Peyer's patch (tissue), 4 donors: ENCODE data around the gene FAM117B. TPM values are rescaled to one million over a fixed set of nuclear protein-coding genes. Genes with fewer than 3 reads are reported as not detected.
"Not testable (repeated sequence)": the region's sequence is repeated elsewhere in the genome, so short reads cannot be mapped to it uniquely, and the experiment has no call there.

Experiments used
- DNase-seq, 3 donors: peaks; one replicate each; pipeline ENCODE4 v3.0.0-alpha.2; 2017 to 2019
- H3K27ac ChIP-seq, 4 donors: fragments of 200-600 bp; sonication (generic); one replicate each; pipeline ENCODE4 v1.5.1; 2016 to 2019
- H3K27me3 ChIP-seq, 2 donors: fragments of 200-600 bp; sonication (generic); one replicate each; pipeline ENCODE4 v1.5.1; 2019
- H3K36me3 ChIP-seq, 3 donors: fragments of 200-600 bp; sonication (generic); one replicate each; pipeline ENCODE4 v1.5.1; 2016 to 2019
- H3K4me1 ChIP-seq, 4 donors: fragments of 200-600 bp; sonication (generic); one replicate each; pipeline ENCODE4 v1.5.1; 2016 to 2019
- H3K4me3 ChIP-seq, 4 donors: fragments of 200-600 bp; sonication (generic); 1 replicate in 3 of 4; 2 replicates in 1 of 4; pipeline ENCODE4 v1.5.1; 2016 to 2019; ENCODE audit warnings: mild to moderate bottlenecking in 1 of 4
- H3K9me3 ChIP-seq, 4 donors: fragments of 200-600 bp; sonication (generic); one replicate each; pipeline ENCODE4 v1.5.1; 2016 to 2019; ENCODE audit warnings: mild to moderate bottlenecking in 1 of 4
- POLR2A ChIP-seq, 2 donors: fragments of 450-650 bp; IDR thresholded peaks; one replicate each; pipeline ENCODE4 v1.5.1; 2017; ENCODE audit warnings: antibody characterized with exemption in 2 of 2, mild to moderate bottlenecking in 2 of 2, moderate library complexity in 2 of 2
- total RNA-seq, 4 donors: library from RNA; depleted of rRNA; stranded (reverse); fragments of >200 nt; gene quantifications; one replicate each; pipeline ENCODE4 v1.1.0, GENCODE V29; 2016
- TF ChIP-seq, protein P1 (sequence below), 6 experiments: fragments of 450-650 bp in 4 of 6; fragments of 200-600 bp in 2 of 6; sonication (generic) in 1 of 6; IDR thresholded peaks; one replicate each; pipeline ENCODE4 v1.5.1; 2017 to 2019; ENCODE audit warnings: antibody characterized with exemption in 6 of 6, mild to moderate bottlenecking in 3 of 6, moderate library complexity in 1 of 6

The FAM117B gene
- total RNA-seq, 4 donors from 2014 or later, result 10.5 to 37.1 (median 21.0) TPM

DNA sequence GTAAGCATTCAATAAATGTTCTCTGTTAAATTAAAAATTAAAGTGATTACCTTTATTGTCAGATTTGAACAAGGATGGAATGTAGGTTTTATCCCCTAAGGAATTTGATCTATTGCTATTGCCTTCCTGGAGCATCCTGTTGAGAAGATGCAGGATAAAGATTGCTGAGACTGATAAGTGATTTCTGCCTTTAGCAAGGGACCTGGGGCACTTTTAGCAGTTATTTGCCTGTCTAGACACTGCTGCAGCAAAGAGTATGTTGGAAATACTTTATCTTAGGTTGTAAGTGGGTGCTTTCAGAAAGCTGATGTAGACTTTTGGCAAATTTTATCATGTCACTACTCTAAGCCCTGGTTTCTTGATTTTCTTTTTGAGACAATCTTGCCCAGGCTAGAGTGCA lies 69.5 kb downstream of the FAM117B start:
- Histone ChIP-seq H3K4me1 (no peaks in the 10 kb centered on the region), H3K36me3 (no peaks in the 10 kb centered on the region), H3K27me3 (no peaks in the 10 kb centered on the region), H3K27ac (no peak overlapping the region), H3K4me3 (no peak overlapping the region), H3K9me3 (no peaks in the 10 kb centered on the region)
- no peak for DNase-seq
- TF ChIP-seq, protein P1, sequence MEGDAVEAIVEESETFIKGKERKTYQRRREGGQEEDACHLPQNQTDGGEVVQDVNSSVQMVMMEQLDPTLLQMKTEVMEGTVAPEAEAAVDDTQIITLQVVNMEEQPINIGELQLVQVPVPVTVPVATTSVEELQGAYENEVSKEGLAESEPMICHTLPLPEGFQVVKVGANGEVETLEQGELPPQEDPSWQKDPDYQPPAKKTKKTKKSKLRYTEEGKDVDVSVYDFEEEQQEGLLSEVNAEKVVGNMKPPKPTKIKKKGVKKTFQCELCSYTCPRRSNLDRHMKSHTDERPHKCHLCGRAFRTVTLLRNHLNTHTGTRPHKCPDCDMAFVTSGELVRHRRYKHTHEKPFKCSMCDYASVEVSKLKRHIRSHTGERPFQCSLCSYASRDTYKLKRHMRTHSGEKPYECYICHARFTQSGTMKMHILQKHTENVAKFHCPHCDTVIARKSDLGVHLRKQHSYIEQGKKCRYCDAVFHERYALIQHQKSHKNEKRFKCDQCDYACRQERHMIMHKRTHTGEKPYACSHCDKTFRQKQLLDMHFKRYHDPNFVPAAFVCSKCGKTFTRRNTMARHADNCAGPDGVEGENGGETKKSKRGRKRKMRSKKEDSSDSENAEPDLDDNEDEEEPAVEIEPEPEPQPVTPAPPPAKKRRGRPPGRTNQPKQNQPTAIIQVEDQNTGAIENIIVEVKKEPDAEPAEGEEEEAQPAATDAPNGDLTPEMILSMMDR (IDR thresholded peaks at IDR 0.05), result no peak
- TF ChIP-seq POLR2A (IDR thresholded peaks at IDR 0.05), result no peak

DNA sequence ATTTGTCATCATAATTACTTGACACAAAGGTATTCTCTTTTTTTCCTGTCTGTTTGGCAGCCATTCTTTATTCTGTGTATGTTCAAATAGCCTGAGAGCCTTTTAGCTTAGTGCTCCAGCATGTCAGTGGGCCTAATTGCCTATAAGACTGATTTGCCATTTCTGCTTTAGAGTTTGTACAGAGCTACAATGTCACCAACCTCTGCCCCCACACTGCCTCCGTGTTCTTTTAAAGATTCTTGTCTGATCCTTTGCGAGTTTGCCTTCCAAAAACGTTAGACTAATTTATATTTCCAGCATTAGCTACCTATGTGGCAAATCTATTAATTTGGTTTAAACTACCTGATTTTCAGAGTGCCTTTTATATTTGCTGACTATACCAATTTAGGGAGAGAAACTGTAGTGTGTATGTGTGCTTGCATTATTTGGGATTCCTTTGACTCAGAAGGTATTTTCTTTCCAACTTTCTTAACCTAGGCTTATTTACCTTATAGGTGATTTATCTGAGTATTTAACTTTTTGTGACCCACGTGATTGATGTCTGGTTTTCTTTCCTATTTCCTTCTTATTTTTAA lies 70.8 kb downstream of the FAM117B start:
- H3K4me1 ChIP-seq, result no peaks in the 10 kb centered on the region
- no peak overlapping the region for H3K27ac ChIP-seq
- no peak overlapping the region for H3K4me3 ChIP-seq
- H3K27me3 ChIP-seq, result no peaks in the 10 kb centered on the region
- DNase-seq, result no peak
- no peaks in the 10 kb centered on the region for H3K9me3 ChIP-seq
- no peak for TF ChIP-seq POLR2A (IDR thresholded peaks at IDR 0.05)
- TF ChIP-seq, protein P1 (IDR thresholded peaks at IDR 0.05), result no peak
- H3K36me3 ChIP-seq, result no peaks in the 10 kb centered on the region

DNA sequence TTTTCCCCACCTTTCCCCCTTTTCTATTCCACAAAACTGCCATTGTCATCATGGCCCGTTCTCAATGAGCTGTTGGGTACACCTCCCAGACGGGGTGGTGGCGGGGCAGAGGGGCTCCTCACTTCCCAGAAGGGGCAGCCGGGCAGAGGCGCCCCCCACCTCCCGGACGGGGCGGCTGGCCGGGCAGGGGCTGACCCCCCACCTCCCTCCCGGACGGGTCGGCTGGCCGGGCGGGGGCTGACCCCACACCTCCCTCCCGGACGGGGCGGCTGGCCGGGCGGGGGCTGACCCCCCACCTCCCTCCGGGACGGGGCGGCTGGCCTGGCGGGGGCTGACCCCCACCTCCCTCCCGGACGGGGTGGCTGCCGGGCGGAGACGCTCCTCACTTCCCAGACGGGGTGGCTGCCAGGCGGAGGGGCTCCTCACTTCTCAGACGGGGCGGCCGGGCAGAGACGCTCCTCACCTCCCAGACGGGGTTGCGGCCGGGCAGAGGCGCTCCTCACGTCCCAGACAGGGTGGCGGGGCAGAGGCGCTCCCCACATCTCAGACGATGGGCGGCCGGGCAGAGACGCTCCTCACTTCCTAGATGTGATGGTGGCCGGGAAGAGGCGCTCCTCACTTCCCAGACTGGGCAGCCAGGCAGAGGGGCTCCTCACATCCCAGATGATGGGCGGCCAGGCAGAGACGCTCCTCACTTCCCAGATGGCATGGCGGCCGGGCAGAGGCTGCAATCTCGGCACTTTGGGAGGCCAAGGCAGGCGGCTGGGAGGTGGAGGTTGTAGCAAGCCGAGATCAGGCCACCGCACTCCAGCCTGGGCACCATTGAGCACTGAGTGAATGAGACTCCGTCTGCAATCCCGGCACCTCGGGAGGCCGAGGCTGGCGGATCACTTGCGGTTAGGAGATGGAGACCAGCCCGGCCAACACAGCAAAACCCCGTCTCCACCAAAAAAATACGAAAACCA lies 80.5 kb downstream of the FAM117B start:
- H3K4me1 ChIP-seq, H3K27ac ChIP-seq, DNase-seq, H3K4me3 ChIP-seq, H3K27me3 ChIP-seq, H3K36me3 ChIP-seq: not testable (repeated sequence)
- H3K9me3 ChIP-seq, result peaks cover 0 to 25% (median 2%) of the 10 kb centered on the region in 4 donors

DNA sequence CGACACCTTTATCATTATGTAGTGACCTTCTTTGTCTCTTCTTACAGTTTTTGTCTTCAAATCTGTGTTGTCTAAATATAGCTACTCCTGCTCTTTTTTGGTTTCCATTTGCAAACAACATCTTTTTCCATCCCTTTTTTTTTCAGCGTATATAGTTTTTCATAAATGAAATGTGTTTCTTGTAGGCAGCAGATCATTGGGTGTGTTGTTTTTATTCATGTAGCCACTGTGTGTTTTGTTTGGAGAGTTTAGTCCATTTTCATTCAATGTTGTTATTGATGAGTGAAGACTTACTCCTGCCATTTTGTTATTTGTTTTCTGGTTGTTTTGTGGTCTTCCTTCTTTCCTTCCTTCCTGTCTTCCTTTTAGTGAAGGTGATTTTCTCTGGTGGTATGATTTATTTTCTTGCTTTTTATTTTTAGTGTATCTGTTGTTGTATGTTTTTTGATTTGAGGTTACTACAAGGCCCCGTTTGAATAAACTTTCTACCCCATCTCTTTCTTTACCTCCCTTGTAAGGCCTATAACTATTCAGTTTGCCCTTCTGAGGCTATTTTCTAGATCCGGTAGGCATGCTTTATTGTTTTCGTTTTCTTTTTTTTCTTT lies 81.4 kb downstream of the FAM117B start:
- Histone ChIP-seq H3K9me3 (peaks cover 0 to 25% (median 2%) of the 10 kb centered on the region in 4 donors), H3K27me3 (no peaks in the 10 kb centered on the region), H3K4me3 (no peak overlapping the region), H3K4me1 (no peaks in the 10 kb centered on the region), H3K27ac (no peak overlapping the region), H3K36me3 (no peaks in the 10 kb centered on the region)
- no peak for DNase-seq
- TF ChIP-seq, protein P1 (IDR thresholded peaks at IDR 0.05), result no peak
- no peak for TF ChIP-seq POLR2A (IDR thresholded peaks at IDR 0.05)

DNA sequence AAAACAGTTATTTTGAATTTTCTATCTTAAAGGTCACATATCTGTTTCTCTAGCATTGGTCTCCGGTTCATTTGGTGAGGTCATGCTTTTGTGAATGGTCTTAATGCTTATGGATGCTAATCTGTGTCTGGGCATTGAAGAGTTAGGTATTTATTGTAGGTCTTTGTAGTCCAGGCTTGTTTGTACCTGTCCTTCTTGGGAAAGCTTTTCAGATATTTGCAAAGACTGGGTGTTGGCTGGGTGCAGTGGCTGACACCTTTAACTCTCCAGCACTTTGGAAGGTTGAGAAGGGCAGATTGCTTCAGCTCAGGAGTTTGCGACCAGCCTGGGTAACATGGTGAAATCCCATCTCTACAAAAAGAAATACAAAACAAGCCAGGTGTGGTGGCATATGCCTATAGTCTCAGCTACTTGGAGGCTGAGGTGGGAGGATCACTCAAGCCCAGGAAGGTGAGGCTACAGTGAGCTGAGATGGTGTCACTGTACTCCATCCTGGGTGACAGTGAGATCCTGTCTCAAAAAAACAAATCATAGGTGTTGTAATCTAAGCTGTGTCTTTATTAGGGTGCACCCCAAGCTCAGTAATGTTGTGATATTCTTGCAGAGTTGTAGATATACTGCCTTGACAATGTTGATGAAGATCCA lies 82.3 kb downstream of the FAM117B start:
- no peak for DNase-seq
- Histone ChIP-seq H3K4me3 (no peak overlapping the region), H3K9me3 (peaks cover 0 to 23% (median 2%) of the 10 kb centered on the region in 4 donors), H3K4me1 (no peaks in the 10 kb centered on the region), H3K36me3 (no peaks in the 10 kb centered on the region), H3K27ac (no peak overlapping the region), H3K27me3 (no peaks in the 10 kb centered on the region)
- TF ChIP-seq POLR2A (IDR thresholded peaks at IDR 0.05), result no peak
- TF ChIP-seq, protein P1 (IDR thresholded peaks at IDR 0.05), result no peak
